Upper lobe of right lung (tissue), 1 donor: ENCODE measurements around the gene SRSF12. TPM values are rescaled to one million over a fixed set of nuclear protein-coding genes. Genes with fewer than 3 reads are reported as not detected.

Source experiments
- ATAC-seq: fragments of 200-7000 bp; cut with Tn5 transposase; one replicate; pipeline ENCODE4 v1.9.1; 2020; ENCODE audit warnings: mild to moderate bottlenecking, moderate library complexity
- DNase-seq: peaks from one replicate; pipeline ENCODE4 v3.0.0-alpha.2; 2020
- H3K27ac ChIP-seq: fragments of 200-600 bp; one replicate; pipeline ENCODE4 v1.8.0; 2022
- H3K27me3 ChIP-seq: fragments of 200-600 bp; one replicate; pipeline ENCODE4 v1.8.0; 2022; ENCODE audit warnings: mild to moderate bottlenecking
- H3K36me3 ChIP-seq: fragments of 200-600 bp; one replicate; pipeline ENCODE4 v1.8.0; 2022
- H3K4me1 ChIP-seq: fragments of 200-600 bp; one replicate; pipeline ENCODE4 v1.8.0; 2022
- H3K4me3 ChIP-seq: fragments of 200-600 bp; one replicate; pipeline ENCODE4 v1.8.0; 2022; ENCODE audit warnings: mild to moderate bottlenecking
- H3K9me3 ChIP-seq: fragments of 200-600 bp; one replicate; pipeline ENCODE4 v1.8.0; 2022
- intact Hi-C: fragments of 100-400 bp; cut with DNase I; formaldehyde crosslinking; loops from one replicate; pipeline ENCODE4 v1.11.0; 2022
- total RNA-seq: library from RNA; stranded (reverse); fragmentation: NEBNext Ultra II Directional; extraction: Animal tissue kit (Norgen Biotek cat#: 25700); gene quantifications from one replicate; pipeline ENCODE4 v1.2.1, GENCODE V29; 2021
- TF ChIP-seq, protein P1 (sequence below): fragments of 200-600 bp; IDR thresholded peaks from one replicate; pipeline ENCODE4 v1.8.0; 2022; ENCODE audit warnings: antibody characterized with exemption
- donor health status: DM: no; HTN: yes; CAD: no; lungs with severe emphysema.

Gene SRSF12
- total RNA-seq, 1 donor from 2014 or later = not detected

DNA sequence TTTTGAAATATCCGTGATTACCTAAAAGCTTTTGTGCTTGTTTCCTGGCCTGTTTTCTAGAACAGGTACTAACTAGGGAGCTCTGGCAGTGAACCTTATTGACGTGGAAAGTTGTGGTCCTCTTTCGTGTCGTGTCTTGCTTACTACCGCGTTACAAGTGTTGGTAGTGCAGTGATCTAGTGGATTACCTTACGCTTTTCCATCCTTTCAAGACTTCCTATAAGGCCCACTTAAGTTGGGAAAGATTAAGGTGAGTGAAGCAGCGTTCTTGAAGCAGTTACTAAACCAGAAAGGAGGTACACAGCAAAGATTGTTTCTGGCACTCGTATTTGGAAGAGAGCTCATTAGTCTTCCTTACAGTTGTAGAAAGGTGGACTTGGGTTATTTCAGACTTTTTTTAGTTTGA lies 35.4 kb downstream of the SRSF12 start:
- H3K36me3 ChIP-seq = peaks cover 33% of the 10 kb centered on the region
- no peaks in the 10 kb centered on the region for H3K9me3 ChIP-seq
- TF ChIP-seq, protein P1, sequence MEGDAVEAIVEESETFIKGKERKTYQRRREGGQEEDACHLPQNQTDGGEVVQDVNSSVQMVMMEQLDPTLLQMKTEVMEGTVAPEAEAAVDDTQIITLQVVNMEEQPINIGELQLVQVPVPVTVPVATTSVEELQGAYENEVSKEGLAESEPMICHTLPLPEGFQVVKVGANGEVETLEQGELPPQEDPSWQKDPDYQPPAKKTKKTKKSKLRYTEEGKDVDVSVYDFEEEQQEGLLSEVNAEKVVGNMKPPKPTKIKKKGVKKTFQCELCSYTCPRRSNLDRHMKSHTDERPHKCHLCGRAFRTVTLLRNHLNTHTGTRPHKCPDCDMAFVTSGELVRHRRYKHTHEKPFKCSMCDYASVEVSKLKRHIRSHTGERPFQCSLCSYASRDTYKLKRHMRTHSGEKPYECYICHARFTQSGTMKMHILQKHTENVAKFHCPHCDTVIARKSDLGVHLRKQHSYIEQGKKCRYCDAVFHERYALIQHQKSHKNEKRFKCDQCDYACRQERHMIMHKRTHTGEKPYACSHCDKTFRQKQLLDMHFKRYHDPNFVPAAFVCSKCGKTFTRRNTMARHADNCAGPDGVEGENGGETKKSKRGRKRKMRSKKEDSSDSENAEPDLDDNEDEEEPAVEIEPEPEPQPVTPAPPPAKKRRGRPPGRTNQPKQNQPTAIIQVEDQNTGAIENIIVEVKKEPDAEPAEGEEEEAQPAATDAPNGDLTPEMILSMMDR = no peak
- intact Hi-C loops = no loop called here
- peaks cover 43% of the 10 kb centered on the region for H3K4me1 ChIP-seq
- no peaks in the 10 kb centered on the region for H3K27me3 ChIP-seq
- H3K4me3 ChIP-seq = peak overlapping the region; percentile 82
- no peak for ATAC-seq
- no peak for DNase-seq
- H3K27ac ChIP-seq = peak overlapping the region; percentile 100

DNA sequence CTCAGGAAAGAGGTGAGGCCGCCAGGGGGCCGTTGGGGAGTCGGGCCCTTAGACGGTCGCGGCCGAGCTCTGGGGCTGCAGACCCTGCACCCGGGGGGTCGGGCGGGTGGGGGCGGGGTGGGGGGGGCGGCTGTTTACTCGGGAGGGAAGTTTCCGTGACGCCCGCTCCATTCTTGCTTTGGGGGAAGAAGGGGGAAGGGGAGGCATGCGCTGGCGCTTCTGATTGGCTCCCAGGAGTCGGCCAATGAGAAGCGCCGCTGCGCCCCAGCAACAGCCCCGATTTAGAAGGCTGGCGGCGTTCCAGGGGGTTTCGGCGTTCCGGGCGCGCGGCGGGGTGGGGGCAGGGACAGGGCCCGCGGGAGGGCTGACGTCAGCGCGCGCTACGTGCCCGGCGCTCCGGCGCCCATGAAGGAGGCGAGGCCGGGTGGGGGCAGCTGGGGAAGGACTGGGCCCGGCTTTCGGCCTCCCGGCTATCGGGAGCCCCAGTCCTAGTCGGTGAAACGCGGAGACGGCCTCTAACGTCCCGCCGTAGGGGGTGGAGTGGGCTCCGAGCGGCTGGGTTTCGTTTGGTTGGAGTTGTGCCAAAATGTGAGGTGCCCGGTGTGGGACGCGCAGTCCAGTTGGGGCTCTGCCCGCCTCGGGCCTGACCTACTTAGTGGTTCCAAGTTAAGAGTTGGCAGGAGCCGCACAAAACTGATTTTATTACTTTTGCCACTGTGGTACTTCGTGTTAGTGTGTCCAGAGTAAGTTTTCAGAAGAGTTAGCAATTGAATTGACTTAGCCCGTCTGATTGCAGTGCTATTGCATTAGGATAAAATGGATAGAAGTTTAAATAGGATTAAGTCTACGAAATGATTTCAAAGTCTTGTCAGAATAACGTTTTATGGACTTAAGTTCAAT lies 36.2 kb downstream of the SRSF12 start:
- intact Hi-C loops = no loop called here
- peaks cover 41% of the 10 kb centered on the region for H3K4me1 ChIP-seq
- H3K27me3 ChIP-seq = no peaks in the 10 kb centered on the region
- ATAC-seq = peak; percentile 85
- TF ChIP-seq, protein P1 = peak; percentile 7
- H3K36me3 ChIP-seq = peaks cover 33% of the 10 kb centered on the region
- peak overlapping the region; percentile 100 for H3K27ac ChIP-seq
- peak; percentile 99 for DNase-seq
- no peaks in the 10 kb centered on the region for H3K9me3 ChIP-seq
- H3K4me3 ChIP-seq = peak overlapping the region; percentile 82

DNA sequence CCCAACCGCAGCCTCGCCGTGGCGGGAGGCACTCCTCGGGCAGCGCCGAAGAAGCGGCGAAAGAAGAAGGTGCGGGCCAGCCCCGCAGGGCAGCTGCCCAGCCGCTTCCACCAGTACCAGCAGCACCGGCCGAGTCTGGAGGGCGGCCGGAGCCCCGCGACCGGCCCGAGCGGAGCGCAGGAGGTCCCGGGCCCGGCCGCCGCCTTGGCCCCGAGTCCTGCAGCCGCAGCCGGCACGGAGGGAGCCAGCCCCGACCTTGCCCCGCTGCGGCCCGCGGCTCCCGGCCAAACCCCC lies 36.8 kb downstream of the SRSF12 start:
- DNase-seq (no peak), ATAC-seq (peak; percentile 19)
- peak overlapping the region; percentile 100 for H3K27ac ChIP-seq
- TF ChIP-seq, protein P1 = no peak
- intact Hi-C loops = no loop called here
- peaks cover 31% of the 10 kb centered on the region for H3K36me3 ChIP-seq
- H3K4me1 ChIP-seq = peaks cover 35% of the 10 kb centered on the region
- H3K4me3 ChIP-seq = peak overlapping the region; percentile 82
- no peaks in the 10 kb centered on the region for H3K27me3 ChIP-seq
- no peaks in the 10 kb centered on the region for H3K9me3 ChIP-seq

DNA sequence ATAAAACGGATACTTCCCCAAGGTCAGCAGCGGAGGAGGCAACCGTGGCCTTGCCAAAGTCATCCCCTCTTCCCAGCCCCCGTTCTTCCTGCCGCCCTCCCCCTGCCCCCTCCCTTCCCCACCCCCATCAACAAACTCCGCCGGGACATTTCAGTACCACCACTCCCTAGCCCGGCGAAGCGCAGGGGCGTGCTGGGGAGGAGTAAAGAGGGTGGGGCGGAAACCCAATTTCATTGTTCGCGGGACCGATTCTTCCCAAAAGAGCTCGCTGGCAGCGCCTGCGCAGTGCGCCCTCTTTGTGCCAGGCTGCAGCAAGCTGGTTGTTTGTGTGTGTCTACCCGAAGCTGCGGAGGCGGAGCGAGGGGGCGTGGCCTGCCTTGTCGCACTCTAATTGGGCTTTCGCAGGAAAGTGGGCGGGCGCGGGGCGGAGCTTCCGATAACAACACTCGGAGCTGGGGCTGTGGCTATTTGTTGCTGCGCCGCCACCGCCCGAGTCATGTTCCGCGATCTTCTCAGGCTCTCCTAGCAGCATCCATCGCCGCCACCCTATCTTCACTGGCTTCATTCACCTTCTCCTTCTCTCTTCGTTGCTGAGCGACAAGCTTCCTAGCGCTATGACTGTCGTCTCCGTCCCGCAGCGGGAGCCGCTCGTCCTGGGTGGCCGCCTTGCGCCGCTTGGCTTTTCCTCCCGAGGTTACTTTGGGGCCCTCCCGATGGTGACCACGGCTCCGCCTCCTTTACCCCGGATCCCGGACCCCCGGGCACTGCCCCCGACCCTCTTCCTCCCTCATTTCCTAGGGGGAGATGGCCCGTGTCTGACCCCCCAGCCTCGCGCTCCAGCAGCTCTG lies 37.4 kb downstream of the SRSF12 start, which contains the start of gene PNRC1:
Gene PNRC1, plus strand, starts transcription at position 471 of the 848 bp plus-strand sequence. Its CDS starts 144 bp downstream, at position 615.
- H3K27me3 ChIP-seq = no peaks in the 10 kb centered on the region
- H3K27ac ChIP-seq = peak within 1 kb of the TSS; percentile 100
- H3K4me1 ChIP-seq = peaks cover 29% of the 10 kb centered on the region
- DNase-seq = peak; percentile 100
- H3K4me3 ChIP-seq = peak within 1 kb of the TSS; percentile 82
- TF ChIP-seq, protein P1 = no peak
- intact Hi-C loops = no loop called here
- ATAC-seq = peak; percentile 93
- H3K9me3 ChIP-seq = no peaks in the 10 kb centered on the region
- H3K36me3 ChIP-seq = peaks cover 25% of the 10 kb centered on the region

DNA sequence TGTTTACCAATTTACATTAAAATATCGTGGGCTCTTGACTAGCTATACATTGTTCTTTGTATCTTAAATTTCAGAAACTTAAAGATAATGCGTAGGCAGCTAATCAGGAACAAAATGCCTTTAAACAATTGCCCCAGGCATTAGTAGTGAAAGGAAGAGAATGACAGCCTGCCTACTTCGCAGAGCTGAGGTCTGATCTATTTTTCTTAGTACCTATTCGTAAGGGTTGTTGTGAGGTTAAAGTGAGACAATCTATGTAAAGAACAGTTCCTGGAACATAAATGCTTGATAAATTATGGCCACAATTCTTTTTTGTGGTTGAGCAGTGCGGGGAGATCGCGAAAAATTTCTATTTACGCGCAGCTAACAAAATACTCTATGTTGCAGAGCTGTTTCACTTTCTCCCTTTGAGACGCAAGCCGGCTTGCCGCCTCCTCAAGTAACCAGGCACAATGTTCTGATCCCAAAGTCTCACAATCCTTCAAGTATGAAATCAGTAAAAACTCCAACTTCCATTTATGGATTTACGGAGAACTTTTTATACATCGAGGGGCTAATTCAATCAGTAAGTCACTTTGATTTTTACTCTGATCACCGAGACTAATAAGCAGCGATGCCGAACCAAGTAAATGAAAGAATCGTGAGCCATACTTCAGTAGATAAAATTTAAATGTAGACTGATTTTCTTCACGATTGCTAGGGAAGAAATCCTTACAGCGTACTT lies 38.2 kb downstream of the SRSF12 start:
- no peak for DNase-seq
- peak overlapping the region; percentile 82 for H3K4me3 ChIP-seq

More for the DNA sequence above, 38.2 kb downstream of the SRSF12 start:
- Histone ChIP-seq H3K36me3 (peaks cover 17% of the 10 kb centered on the region), H3K4me1 (peaks cover 21% of the 10 kb centered on the region), H3K27me3 (no peaks in the 10 kb centered on the region), H3K27ac (peak overlapping the region; percentile 100), H3K9me3 (no peaks in the 10 kb centered on the region)
- ATAC-seq = no peak
- intact Hi-C loops = no loop called here
- TF ChIP-seq, protein P1 = no peak
